ENCODE results near the gene MIDN. TPM values are rescaled to one million over a fixed set of nuclear protein-coding genes. Genes with fewer than 3 reads are reported as not detected.

Gene MIDN
- total RNA-seq, 3 donors from 2014 or later: 13.8 to 28.5 (median 22.4) TPM

- intact Hi-C loops (cut with DNase I; ENCODE audit: low total_unique reads): loop anchor here (10.0 kb wide), 2 partner anchors 134 to 174 kb away; partner anchors contain the start of genes DAZAP1 and GAMT
- no peak for DNase-seq (ENCODE audit: low spot score in 2 of 2)
- peaks cover 5% of the 10 kb centered on the region for H3K36me3 ChIP-seq
Observed at GRCh38 chr19:1270854-1271527, 22.6 kb downstream of the MIDN start.

DNA sequence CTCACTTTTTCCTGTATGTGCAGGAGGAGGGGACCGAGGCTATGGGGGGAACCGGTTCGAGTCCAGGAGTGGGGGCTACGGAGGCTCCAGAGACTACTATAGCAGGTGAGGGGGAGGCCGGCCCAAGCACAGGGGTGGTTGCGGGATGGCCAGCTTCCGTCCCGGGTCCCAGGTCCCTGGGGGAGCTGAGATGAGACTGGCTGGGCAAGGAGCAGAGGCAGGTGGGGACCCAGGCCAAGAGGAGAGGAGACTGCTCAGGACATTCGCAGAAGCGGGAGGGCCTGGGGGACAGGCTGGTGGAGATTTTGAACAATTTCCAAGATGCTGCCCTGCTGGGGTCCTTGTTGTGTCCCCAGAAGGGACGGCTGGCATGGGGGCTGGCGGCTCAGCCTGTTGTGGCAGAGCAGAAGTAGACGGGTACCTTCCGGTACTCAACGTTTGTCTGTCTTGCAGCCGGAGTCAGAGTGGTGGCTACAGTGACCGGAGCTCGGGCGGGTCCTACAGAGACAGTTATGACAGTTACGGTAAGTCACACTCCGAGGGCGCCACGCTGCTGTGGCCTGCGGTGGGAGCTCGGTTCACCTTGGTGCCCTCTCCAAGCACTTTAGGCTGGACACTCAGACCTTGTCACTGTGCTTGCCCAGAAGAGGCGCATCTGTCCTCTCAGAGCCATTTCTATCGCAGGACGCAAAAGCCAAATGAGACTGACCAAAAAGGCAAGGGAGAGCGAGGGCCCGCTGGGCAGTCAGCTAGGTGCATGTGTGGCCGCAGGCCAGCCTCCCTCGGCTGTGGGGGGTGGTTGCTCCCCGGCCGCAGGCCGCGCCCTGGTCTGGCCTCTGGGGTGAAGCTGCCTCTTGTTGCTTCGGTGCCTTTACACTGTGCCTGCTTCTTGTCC lies 23.4 kb downstream of the MIDN start:
- H3K36me3 ChIP-seq: peaks cover 5% of the 10 kb centered on the region
- TF ChIP-seq CTCF (IDR thresholded peaks at IDR 0.05): no peak
- TF ChIP-seq POLR2AphosphoS5 (IDR thresholded peaks at IDR 0.05): no peak
- no peak for TF ChIP-seq POLR2A (IDR thresholded peaks at IDR 0.05)
- H3K27ac ChIP-seq: peak overlapping the region; percentile 99 to 100
- intact Hi-C loops (cut with DNase I; ENCODE audit: low total_unique reads): loop anchor here (10.0 kb wide), 2 partner anchors 133 to 173 kb away; partner anchors contain the start of genes DAZAP1 and GAMT
- no peaks in the 10 kb centered on the region for H3K9me3 ChIP-seq
- DNase-seq (ENCODE audit: low spot score in 2 of 2): no peak
- peaks cover 45 to 68% of the 10 kb centered on the region in 2 donors for H3K4me1 ChIP-seq
- peak overlapping the region; percentile 64 to 80 (median 78) for H3K4me3 ChIP-seq
- no peaks in the 10 kb centered on the region for H3K27me3 ChIP-seq

More at GRCh38 chr19:1270854-1271527, 22.6 kb downstream of the MIDN start:
- no peak for TF ChIP-seq POLR2A (IDR thresholded peaks at IDR 0.05)
- no peak for TF ChIP-seq CTCF (IDR thresholded peaks at IDR 0.05)
- TF ChIP-seq POLR2AphosphoS5 (IDR thresholded peaks at IDR 0.05): no peak
- H3K27me3 ChIP-seq: no peaks in the 10 kb centered on the region
- H3K4me1 ChIP-seq: peaks cover 48 to 68% of the 10 kb centered on the region in 2 donors
- H3K27ac ChIP-seq: peak overlapping the region; percentile 99 to 100
- H3K4me3 ChIP-seq: peak overlapping the region; percentile 64 to 80 (median 78)
- H3K9me3 ChIP-seq: no peaks in the 10 kb centered on the region

- peak overlapping the region; percentile 99 to 100 for H3K27ac ChIP-seq
- intact Hi-C loops (cut with DNase I; ENCODE audit: low total_unique reads): loop anchor here (10.0 kb wide), 2 partner anchors 132 to 172 kb away; partner anchors contain the start of genes DAZAP1 and GAMT
Observed at GRCh38 chr19:1272423-1273262, 24.3 kb downstream of the MIDN start.

More at GRCh38 chr19:1272423-1273262, 24.3 kb downstream of the MIDN start:
- peaks cover 5% of the 10 kb centered on the region for H3K36me3 ChIP-seq
- TF ChIP-seq POLR2A (IDR thresholded peaks at IDR 0.05) (no peak), CTCF (IDR thresholded peaks at IDR 0.05) (no peak), POLR2AphosphoS5 (IDR thresholded peaks at IDR 0.05) (no peak)
- no peaks in the 10 kb centered on the region for H3K27me3 ChIP-seq
- peaks cover 37 to 63% of the 10 kb centered on the region in 2 donors for H3K4me1 ChIP-seq
- peak overlapping the region in 1 of 3 donors; percentile 78 for H3K4me3 ChIP-seq
- H3K9me3 ChIP-seq: no peaks in the 10 kb centered on the region
- no peak for DNase-seq (ENCODE audit: low spot score in 2 of 2)

All from breast epithelium (tissue), 4 donors.